Neuron (in vitro differentiated cells): ENCODE results near the gene PCDHGA9.
"Not testable (repeated sequence)": the region's sequence is repeated elsewhere in the genome, so short reads cannot be mapped to it uniquely, and the experiment has no call there.

ENCODE experiments used
- H2AFZ ChIP-seq: one replicate; pipeline ENCODE4 v1.6.1; 2013; ENCODE audit warnings: low read depth, mild to moderate bottlenecking, inconsistent platforms, low read length, moderate library complexity
- H3K27me3 ChIP-seq: one replicate; pipeline ENCODE4 v1.6.1; 2013; ENCODE audit warnings: low read length; ENCODE audit not compliant: insufficient read depth
- H3K36me3 ChIP-seq: one replicate; pipeline ENCODE4 v1.6.1; 2013; ENCODE audit warnings: low read length; ENCODE audit not compliant: insufficient read depth
- H3K4me1 ChIP-seq: one replicate; pipeline ENCODE4 v1.6.1; 2013; ENCODE audit warnings: low read length; ENCODE audit not compliant: insufficient read depth
- H3K4me3 ChIP-seq: 2 replicates; pipeline ENCODE4 v1.5.1; 2013; ENCODE audit warnings: mild to moderate bottlenecking, low read length, moderate library complexity
- H3K9me3 ChIP-seq: one replicate; pipeline ENCODE4 v1.6.1; 2013; ENCODE audit warnings: low read length

PCDHGA9 gene

DNA sequence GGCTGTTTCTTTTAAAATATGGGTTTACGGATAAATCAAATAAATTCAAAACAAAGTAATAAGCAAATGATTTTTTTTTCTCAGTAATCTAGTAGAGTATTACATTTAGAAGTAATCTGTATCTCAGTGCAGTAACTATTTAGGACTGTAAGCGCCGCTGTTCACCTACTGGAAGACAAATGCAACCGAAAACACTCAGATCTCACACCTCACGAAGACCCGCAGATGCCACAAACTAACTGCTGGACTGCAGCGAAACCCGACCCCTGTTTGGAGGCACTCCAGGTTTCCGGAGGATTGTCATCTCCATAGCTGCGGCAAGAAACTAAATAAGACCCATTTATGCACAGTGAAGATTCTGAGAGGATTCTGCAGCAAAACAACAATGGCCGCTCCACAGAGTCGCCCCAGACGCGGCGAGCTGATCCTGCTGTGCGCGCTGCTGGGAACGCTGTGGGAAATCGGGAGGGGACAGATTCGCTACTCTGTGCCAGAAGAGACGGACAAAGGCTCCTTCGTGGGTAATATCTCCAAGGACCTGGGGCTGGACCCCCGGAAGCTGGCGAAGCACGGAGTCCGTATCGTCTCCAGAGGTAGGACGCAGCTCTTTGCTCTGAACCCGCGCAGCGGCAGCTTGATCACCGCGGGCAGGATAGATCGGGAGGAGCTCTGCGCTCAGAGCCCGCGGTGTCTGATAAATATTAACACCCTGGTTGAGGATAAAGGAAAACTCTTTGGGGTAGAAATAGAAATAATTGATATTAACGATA is 10.0 kb upstream of the PCDHGA9 start, which contains the start of gene PCDHGA8:
PCDHGA8 (plus strand) TSS at position 205 of the 770 bp plus-strand sequence; CDS start at position 386, 181 bp downstream.
- no peak within 1 kb of the TSS for H2AFZ ChIP-seq
- H3K4me3 ChIP-seq, result no peak within 1 kb of the TSS
- H3K4me1 ChIP-seq, result no peaks in the 10 kb centered on the region
- H3K9me3 ChIP-seq, result peaks cover 44% of the 10 kb centered on the region
- H3K36me3 ChIP-seq, result peaks cover 10% of the 10 kb centered on the region
- no peaks in the 10 kb centered on the region for H3K27me3 ChIP-seq

DNA sequence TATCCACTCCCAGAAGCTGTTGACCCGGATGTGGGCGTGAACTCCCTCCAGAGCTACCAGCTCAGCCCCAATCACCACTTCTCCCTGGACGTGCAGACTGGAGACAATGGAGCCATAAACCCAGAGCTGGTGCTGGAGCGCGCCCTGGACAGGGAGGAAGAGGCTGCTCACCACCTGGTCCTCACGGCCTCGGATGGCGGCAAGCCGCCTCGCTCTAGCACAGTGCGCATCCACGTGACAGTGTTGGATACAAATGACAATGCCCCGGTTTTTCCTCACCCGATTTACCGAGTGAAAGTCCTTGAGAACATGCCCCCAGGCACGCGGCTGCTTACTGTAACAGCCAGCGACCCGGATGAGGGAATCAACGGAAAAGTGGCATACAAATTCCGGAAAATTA is 9.3 kb upstream of the PCDHGA9 start:
- H3K27me3 ChIP-seq, result no peaks in the 10 kb centered on the region
- no peak overlapping the region for H2AFZ ChIP-seq
- no peak overlapping the region for H3K4me3 ChIP-seq
- H3K9me3 ChIP-seq, result peaks cover 43% of the 10 kb centered on the region
- H3K4me1 ChIP-seq, result no peaks in the 10 kb centered on the region
- H3K36me3 ChIP-seq, result peaks cover 10% of the 10 kb centered on the region

DNA sequence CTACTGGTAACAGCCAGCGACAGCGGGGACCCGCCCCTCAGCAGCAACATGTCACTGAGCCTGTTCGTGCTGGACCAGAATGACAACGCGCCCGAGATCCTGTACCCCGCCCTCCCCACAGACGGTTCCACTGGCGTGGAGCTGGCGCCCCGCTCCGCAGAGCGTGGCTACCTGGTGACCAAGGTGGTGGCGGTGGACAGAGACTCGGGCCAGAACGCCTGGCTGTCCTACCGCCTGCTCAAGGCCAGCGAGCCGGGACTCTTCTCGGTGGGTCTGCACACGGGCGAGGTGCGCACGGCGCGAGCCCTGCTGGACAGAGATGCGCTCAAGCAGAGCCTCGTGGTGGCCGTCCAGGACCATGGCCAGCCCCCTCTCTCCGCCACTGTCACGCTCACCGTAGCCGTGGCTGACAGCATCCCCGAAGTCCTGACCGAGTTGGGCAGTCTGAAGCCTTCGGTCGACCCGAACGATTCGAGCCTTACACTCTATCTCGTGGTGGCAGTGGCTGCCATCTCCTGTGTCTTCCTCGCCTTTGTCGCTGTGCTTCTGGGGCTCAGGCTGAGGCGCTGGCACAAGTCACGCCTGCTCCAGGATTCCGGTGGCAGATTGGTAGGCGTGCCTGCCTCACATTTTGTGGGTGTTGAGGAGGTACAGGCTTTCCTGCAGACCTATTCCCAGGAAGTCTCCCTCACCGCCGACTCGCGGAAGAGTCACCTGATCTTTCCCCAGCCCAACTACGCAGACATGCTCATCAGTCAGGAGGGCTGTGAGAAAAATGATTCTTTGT is 8.0 kb upstream of the PCDHGA9 start:
- H3K9me3 ChIP-seq, result peaks cover 39% of the 10 kb centered on the region
- H3K36me3 ChIP-seq, H2AFZ ChIP-seq, H3K4me1 ChIP-seq, H3K27me3 ChIP-seq, H3K4me3 ChIP-seq: not testable (repeated sequence)

DNA sequence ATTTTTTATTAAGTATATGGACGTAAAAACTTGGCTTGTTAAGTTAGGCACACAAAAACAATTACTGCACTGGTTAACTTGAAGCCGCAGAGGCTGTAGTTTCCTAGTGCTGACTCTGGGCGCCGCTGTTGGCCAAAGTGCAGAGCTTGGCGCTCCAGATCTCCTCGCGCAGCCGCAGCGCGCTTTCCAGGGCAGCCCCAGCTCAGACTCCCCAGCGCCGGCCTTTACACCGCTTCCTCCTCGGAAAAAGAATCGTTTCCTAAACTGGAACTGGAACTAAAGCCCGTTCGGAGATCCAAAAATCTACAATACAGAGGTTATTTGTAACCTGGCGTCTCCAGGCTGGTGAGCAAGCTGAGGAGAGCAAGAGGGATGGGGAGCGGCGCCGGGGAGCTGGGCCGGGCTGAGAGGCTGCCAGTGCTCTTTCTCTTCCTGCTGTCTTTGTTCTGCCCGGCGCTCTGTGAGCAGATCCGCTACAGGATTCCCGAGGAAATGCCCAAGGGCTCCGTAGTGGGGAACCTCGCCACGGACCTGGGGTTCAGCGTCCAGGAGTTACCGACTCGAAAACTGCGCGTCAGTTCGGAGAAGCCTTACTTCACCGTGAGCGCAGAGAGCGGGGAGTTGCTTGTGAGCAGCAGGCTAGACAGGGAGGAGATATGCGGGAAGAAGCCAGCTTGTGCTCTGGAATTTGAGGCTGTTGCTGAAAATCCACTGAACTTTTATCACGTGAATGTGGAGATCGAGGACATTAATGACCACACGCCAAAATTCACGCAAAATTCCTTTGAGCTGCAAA is 4.6 kb upstream of the PCDHGA9 start, which contains the start of gene PCDHGB5:
PCDHGB5 (plus strand) TSS at position 192 of the 796 bp plus-strand sequence; CDS start at position 373, 181 bp downstream.
- not testable (repeated sequence) for H3K36me3 ChIP-seq, H3K27me3 ChIP-seq, H3K4me3 ChIP-seq, H2AFZ ChIP-seq, H3K4me1 ChIP-seq
- peaks cover 34% of the 10 kb centered on the region for H3K9me3 ChIP-seq

DNA sequence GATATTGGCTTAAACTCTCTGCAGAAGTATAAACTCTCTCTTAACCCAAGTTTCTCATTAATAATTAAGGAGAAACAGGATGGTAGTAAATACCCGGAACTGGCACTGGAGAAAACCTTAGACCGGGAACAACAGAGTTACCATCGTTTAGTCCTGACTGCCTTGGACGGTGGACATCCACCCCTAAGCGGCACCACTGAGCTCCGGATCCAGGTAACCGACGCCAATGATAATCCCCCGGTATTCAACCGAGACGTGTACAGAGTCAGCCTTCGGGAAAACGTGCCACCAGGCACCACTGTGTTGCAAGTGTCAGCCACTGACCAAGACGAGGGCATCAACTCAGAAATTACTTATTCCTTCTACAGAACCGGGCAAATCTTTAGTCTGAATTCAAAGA is 4.0 kb upstream of the PCDHGA9 start:
- Histone ChIP-seq H3K36me3 (peaks cover 1% of the 10 kb centered on the region), H2AFZ (no peak overlapping the region), H3K9me3 (peaks cover 33% of the 10 kb centered on the region), H3K4me3 (no peak overlapping the region), H3K27me3 (no peaks in the 10 kb centered on the region), H3K4me1 (no peaks in the 10 kb centered on the region)

DNA sequence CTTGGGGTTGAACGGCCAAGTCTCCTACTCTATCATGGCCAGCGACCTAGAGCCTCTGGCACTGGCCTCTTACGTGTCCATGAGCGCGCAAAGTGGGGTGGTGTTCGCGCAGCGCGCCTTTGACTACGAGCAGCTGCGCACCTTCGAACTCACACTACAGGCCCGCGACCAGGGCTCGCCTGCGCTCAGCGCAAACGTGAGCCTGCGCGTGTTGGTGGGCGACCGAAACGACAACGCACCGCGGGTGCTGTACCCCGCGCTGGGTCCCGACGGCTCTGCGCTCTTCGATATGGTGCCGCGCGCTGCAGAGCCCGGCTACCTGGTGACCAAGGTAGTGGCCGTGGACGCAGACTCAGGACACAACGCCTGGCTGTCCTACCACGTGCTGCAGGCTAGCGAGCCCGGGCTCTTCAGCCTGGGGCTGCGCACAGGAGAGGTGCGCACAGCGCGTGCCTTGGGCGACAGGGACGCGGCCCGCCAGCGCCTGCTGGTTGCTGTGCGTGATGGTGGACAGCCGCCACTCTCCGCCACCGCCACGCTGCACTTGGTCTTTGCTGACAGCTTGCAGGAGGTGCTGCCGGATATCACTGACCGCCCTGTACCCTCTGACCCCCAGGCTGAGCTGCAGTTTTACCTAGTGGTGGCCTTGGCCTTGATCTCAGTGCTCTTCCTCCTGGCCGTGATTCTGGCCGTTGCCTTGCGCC is 2.9 kb upstream of the PCDHGA9 start:
- H3K4me3 ChIP-seq, result no peak overlapping the region
- no peaks in the 10 kb centered on the region for H3K4me1 ChIP-seq
- no peaks in the 10 kb centered on the region for H3K36me3 ChIP-seq
- no peak overlapping the region for H2AFZ ChIP-seq
- no peaks in the 10 kb centered on the region for H3K27me3 ChIP-seq
- H3K9me3 ChIP-seq, result peaks cover 31% of the 10 kb centered on the region

DNA sequence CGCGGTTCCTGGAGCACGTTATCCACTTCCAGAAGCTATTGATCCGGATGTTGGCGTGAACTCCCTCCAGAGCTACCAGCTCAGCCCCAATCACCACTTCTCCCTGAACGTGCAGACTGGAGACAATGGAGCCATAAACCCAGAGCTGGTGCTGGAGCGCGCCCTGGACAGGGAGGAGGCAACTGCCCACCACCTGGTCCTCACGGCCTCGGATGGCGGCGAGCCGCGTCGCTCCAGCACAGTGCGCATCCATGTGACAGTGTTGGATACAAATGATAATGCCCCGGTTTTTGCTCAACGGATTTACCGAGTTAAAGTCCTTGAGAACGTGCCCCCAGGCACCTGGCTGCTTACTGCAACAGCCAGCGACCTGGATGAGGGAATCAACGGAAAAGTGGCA is 809 bp downstream of the PCDHGA9 start:
- Histone ChIP-seq H3K4me3 (no peak overlapping the region), H2AFZ (no peak overlapping the region), H3K36me3 (no peaks in the 10 kb centered on the region), H3K9me3 (peaks cover 34% of the 10 kb centered on the region), H3K27me3 (no peaks in the 10 kb centered on the region), H3K4me1 (no peaks in the 10 kb centered on the region)

DNA sequence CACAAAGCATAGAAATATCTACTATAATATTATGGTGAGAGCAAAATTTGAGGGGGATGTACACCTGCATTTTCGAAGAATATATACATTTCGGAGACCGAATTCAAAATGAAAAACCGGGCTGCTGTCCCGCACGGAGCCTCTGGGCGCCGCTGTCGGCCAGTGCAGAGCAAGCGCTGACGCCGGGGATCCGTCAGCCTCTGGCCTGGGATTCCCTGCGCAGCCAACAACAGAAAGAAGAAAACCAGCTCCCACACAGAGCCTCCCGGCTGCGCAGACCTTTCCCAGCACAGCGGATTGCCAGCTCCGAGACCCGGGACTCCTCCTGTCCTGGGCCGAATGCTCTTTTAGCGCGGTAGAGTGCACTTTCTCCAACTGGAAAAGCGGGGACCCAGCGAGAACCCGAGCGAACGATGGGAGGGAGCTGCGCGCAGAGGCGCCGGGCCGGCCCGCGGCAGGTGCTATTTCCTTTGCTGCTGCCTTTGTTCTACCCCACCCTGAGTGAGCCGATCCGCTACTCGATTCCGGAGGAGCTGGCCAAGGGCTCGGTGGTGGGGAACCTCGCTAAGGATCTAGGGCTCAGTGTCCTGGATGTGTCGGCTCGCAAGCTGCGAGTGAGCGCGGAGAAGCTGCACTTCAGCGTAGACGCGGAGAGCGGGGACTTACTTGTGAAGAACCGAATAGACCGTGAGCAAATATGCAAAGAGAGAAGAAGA is 5.4 kb downstream of the PCDHGA9 start, which contains the start of gene PCDHGB6:
PCDHGB6 (plus strand) TSS at position 232 of the 716 bp plus-strand sequence; CDS start at position 414, 182 bp downstream.
- not testable (repeated sequence) for H3K4me1 ChIP-seq, H3K36me3 ChIP-seq, H2AFZ ChIP-seq, H3K27me3 ChIP-seq
- H3K9me3 ChIP-seq, result peaks cover 44% of the 10 kb centered on the region
- peak within 1 kb of the TSS; percentile 43 for H3K4me3 ChIP-seq

DNA sequence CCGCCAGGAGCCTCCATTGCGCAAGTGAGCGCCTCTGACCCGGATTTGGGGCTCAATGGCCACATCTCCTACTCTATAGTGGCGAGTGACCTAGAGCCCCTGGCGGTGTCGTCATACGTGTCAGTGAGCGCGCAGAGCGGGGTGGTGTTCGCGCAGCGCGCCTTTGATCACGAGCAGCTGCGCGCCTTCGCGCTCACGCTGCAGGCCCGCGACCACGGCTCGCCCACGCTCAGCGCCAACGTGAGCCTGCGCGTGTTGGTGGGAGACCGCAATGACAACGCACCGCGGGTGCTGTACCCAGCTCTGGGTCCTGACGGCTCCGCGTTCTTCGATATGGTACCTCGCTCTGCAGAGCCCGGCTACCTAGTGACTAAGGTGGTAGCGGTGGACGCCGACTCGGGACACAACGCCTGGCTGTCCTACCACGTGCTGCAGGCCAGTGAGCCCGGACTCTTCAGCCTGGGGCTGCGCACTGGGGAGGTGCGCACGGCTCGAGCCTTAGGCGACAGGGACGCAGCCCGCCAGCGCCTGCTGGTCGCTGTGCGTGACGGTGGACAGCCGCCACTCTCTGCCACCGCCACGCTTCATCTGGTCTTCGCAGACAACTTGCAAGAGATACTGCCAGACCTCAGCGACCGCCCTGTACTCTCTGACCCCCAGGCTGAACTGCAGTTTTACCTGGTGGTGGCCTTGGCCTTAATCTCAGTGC is 7.2 kb downstream of the PCDHGA9 start:
- peaks cover 11% of the 10 kb centered on the region for H3K36me3 ChIP-seq
- peaks cover 47% of the 10 kb centered on the region for H3K9me3 ChIP-seq
- H2AFZ ChIP-seq, result no peak overlapping the region
- no peak overlapping the region for H3K4me3 ChIP-seq
- H3K4me1 ChIP-seq, result no peaks in the 10 kb centered on the region
- no peaks in the 10 kb centered on the region for H3K27me3 ChIP-seq

DNA sequence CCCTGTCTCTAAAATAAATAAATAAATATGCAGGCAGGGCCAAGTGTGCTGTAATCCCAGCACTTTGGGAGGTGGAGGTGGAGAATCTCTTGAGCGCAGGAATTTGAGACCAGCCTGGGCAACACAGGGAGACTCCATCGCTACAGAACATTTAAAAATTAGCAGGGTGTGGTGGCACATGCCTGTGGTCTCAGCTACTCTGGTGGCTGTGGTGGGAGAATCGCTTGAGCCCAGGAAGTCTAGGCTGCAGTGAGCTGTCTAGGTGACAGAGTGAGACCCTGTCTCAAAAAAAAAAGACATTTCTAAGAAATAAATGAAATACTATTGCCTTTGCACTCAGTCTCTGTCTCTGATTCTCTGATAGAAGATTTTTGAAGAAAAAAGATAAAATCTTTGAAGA is 9.0 kb downstream of the PCDHGA9 start:
- H2AFZ ChIP-seq, result no peak overlapping the region
- H3K4me3 ChIP-seq, result peak overlapping the region; percentile 20
- H3K4me1 ChIP-seq, result no peaks in the 10 kb centered on the region
- H3K36me3 ChIP-seq, result peaks cover 13% of the 10 kb centered on the region
- H3K27me3 ChIP-seq, result no peaks in the 10 kb centered on the region
- peaks cover 44% of the 10 kb centered on the region for H3K9me3 ChIP-seq

DNA sequence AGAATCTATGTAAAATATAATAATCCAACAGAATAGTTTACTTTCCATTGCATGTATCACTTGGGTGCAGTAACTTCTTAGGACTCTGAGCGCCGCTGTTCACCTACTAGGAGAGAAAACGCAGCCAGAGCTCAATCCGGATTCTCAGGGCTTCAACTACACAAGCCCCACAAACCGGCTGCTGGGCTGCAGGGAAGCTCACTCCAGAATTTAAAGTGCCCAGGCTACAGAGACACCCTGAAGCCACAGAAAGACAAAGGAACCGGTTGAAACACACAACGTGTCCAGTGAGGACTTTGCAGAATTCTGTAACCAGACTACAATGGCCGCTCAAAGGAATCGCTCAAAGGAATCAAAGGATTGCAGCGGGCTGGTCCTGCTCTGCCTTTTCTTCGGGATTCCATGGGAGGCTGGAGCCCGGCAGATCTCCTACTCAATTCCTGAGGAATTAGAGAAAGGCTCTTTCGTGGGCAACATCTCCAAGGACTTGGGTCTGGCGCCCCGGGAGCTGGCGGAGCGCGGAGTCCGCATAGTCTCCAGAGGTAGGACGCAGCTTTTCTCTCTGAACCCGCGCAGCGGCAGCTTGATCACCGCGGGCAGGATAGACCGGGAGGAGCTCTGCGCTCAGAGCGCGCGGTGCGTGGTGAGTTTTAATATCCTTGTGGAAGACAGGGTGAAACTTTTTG is 10.4 kb downstream of the PCDHGA9 start, which contains the start of gene PCDHGA10:
PCDHGA10 (plus strand) TSS at position 134 of the 686 bp plus-strand sequence; CDS start at position 323, 189 bp downstream.
- Histone ChIP-seq H3K36me3 (peaks cover 13% of the 10 kb centered on the region), H2AFZ (no peak within 1 kb of the TSS), H3K4me3 (peak within 1 kb of the TSS; percentile 56), H3K4me1 (no peaks in the 10 kb centered on the region), H3K9me3 (peaks cover 52% of the 10 kb centered on the region), H3K27me3 (no peaks in the 10 kb centered on the region)
